Inferior parietal cortex (tissue), 1 donor: ENCODE results near the gene P2RY13.

Source experiments
- DNase-seq: peaks from one replicate; pipeline ENCODE4 v3.0.0-alpha.2; 2016; ENCODE audit errors: extremely low spot score

Gene P2RY13

GRCh38 chr3:151320131-151320530, 9.2 kb downstream of the P2RY13 start:
- DNase-seq: no peak

- DNase-seq: no peak
Observed at GRCh38 chr3:151319628-151320027, 9.7 kb downstream of the P2RY13 start.

- no peak for DNase-seq
Observed at GRCh38 chr3:151318991-151319390, 10.4 kb downstream of the P2RY13 start.

- no peak for DNase-seq
Observed at GRCh38 chr3:151318313-151318712, 11.0 kb downstream of the P2RY13 start.

GRCh38 chr3:151316267-151316991, 12.9 kb downstream of the P2RY13 start, which contains the start of gene GPR87:
GPR87 (minus strand) TSS chr3:151316820; CDS start chr3:151300100, 16,720 bp downstream.
- no peak for DNase-seq

GRCh38 chr3:151315846-151316245, 13.5 kb downstream of the P2RY13 start:
- no peak for DNase-seq

- no peak for DNase-seq
Observed at GRCh38 chr3:151315136-151315535, 14.2 kb downstream of the P2RY13 start.

GRCh38 chr3:151314593-151314992, 14.8 kb downstream of the P2RY13 start:
- DNase-seq: no peak

- DNase-seq: no peak
Observed at GRCh38 chr3:151314137-151314536, 15.2 kb downstream of the P2RY13 start.

GRCh38 chr3:151312972-151313371, 16.4 kb downstream of the P2RY13 start:
- no peak for DNase-seq

GRCh38 chr3:151309566-151309965, 19.8 kb downstream of the P2RY13 start:
- DNase-seq: no peak

GRCh38 chr3:151307583-151308488, 21.5 kb downstream of the P2RY13 start:
- DNase-seq: no peak

- DNase-seq: no peak
Observed at GRCh38 chr3:151307131-151307530, 22.2 kb downstream of the P2RY13 start.

GRCh38 chr3:151306168-151306810, 23.1 kb downstream of the P2RY13 start:
- DNase-seq: no peak

- DNase-seq: no peak
Observed at GRCh38 chr3:151305775-151306151, 23.6 kb downstream of the P2RY13 start.

GRCh38 chr3:151305060-151305774, 24.1 kb downstream of the P2RY13 start:
- DNase-seq: no peak

GRCh38 chr3:151303751-151304150, 25.6 kb downstream of the P2RY13 start:
- DNase-seq: no peak

- no peak for DNase-seq
Observed at GRCh38 chr3:151301787-151302186, 27.6 kb downstream of the P2RY13 start.

- no peak for DNase-seq
Observed at GRCh38 chr3:151300539-151300938, 28.8 kb downstream of the P2RY13 start.

GRCh38 chr3:151299006-151299405, 30.3 kb downstream of the P2RY13 start:
- no peak for DNase-seq

- DNase-seq: no peak
Observed at GRCh38 chr3:151297429-151297828, 31.9 kb downstream of the P2RY13 start.

GRCh38 chr3:151296226-151296625, 33.1 kb downstream of the P2RY13 start:
- no peak for DNase-seq
